Endothelial cell of umbilical vein (primary cell): Measurements from ENCODE around the gene RMP24.

Experiments
- EZH2 ChIP-seq: IDR thresholded peaks from 2 replicates; pipeline ENCODE4 v1.6.1; 2012; ENCODE audit warnings: borderline replicate concordance, low read depth, mild to moderate bottlenecking, moderate library complexity, low read length, inconsistent platforms; ENCODE audit not compliant: severe bottlenecking
- FOS ChIP-seq: IDR thresholded peaks from 2 replicates; pipeline ENCODE4 v1.6.1; 2011; ENCODE audit warnings: mild to moderate bottlenecking, low read length, moderate library complexity, borderline replicate concordance; ENCODE audit not compliant: insufficient read depth
- MYC ChIP-seq: IDR thresholded peaks from one replicate; pipeline ENCODE4 v1.6.1; 2011; ENCODE audit warnings: mild to moderate bottlenecking, low read depth, low read length
- POLR2A ChIP-seq: IDR thresholded peaks from 2 replicates; pipeline ENCODE4 v1.6.1; 2012; ENCODE audit warnings: low read depth, mild to moderate bottlenecking, control low read depth, low read length
- POLR2AphosphoS5 ChIP-seq: IDR thresholded peaks from 2 replicates; pipeline ENCODE4 v1.6.1; 2012; ENCODE audit warnings: low read depth, mild to moderate bottlenecking, control low read depth, low read length, moderate library complexity; ENCODE audit not compliant: insufficient read depth
- TF ChIP-seq, protein P1 (sequence below), 2 donors: IDR thresholded peaks; 1 replicate in 1 of 2; 2 replicates in 1 of 2; pipeline ENCODE4 v1.5.1; 2011; ENCODE audit warnings: low read length in 2 of 2, mild to moderate bottlenecking in 2 of 2, moderate library complexity in 2 of 2, control low read depth in 1 of 2, inconsistent platforms in 1 of 2, low read depth in 1 of 2; ENCODE audit not compliant: insufficient read depth in 1 of 2; ENCODE audit errors: extremely low read depth in 1 of 2
- TF ChIP-seq, protein P2 (sequence below): IDR thresholded peaks from 2 replicates; pipeline ENCODE4 v1.6.1; 2011; ENCODE audit not compliant: insufficient read depth, insufficient read length

- TF ChIP-seq, protein P1, sequence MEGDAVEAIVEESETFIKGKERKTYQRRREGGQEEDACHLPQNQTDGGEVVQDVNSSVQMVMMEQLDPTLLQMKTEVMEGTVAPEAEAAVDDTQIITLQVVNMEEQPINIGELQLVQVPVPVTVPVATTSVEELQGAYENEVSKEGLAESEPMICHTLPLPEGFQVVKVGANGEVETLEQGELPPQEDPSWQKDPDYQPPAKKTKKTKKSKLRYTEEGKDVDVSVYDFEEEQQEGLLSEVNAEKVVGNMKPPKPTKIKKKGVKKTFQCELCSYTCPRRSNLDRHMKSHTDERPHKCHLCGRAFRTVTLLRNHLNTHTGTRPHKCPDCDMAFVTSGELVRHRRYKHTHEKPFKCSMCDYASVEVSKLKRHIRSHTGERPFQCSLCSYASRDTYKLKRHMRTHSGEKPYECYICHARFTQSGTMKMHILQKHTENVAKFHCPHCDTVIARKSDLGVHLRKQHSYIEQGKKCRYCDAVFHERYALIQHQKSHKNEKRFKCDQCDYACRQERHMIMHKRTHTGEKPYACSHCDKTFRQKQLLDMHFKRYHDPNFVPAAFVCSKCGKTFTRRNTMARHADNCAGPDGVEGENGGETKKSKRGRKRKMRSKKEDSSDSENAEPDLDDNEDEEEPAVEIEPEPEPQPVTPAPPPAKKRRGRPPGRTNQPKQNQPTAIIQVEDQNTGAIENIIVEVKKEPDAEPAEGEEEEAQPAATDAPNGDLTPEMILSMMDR (IDR thresholded peaks at IDR 0.05; ENCODE audit: extremely low read depth in 1 of 2, insufficient read depth in 1 of 2, low read depth in 1 of 2, low read length in 2 of 2) = no peak
- TF ChIP-seq POLR2AphosphoS5 = no peak
- no peak for TF ChIP-seq MYC
- TF ChIP-seq EZH2 = no peak
- no peak for TF ChIP-seq POLR2A
- TF ChIP-seq, protein P2, sequence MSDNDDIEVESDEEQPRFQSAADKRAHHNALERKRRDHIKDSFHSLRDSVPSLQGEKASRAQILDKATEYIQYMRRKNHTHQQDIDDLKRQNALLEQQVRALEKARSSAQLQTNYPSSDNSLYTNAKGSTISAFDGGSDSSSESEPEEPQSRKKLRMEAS = no peak
- TF ChIP-seq FOS = no peak
Measured at GRCh38 chr18:35934891-35935290, 37.6 kb upstream of the RMP24 start.
